DND-41 (cell line): ENCODE data around the gene KHK.

Source experiments
- CTCF ChIP-seq: IDR thresholded peaks from 2 replicates; pipeline ENCODE4 v1.5.1; 2012; ENCODE audit warnings: borderline replicate concordance, low read length, moderate library complexity, mild to moderate bottlenecking; ENCODE audit not compliant: poor library complexity, severe bottlenecking; ENCODE audit errors: extremely low read depth
- EZH2 ChIP-seq: IDR thresholded peaks from 3 replicates; pipeline ENCODE4 v1.6.1; 2012; ENCODE audit warnings: borderline replicate concordance, low read depth, mild to moderate bottlenecking, moderate library complexity, low read length, inconsistent platforms; ENCODE audit not compliant: severe bottlenecking

GRCh38 chr2:27069961-27070618 is 16.5 kb upstream of the KHK start:
- no peak for TF ChIP-seq CTCF
- TF ChIP-seq EZH2 = no peak
